Placental pericyte (primary cell): Measurements from ENCODE around the gene REC8. TPM values are rescaled to one million over a fixed set of nuclear protein-coding genes. Genes with fewer than 3 reads are reported as not detected.

ENCODE experiments used
- total RNA-seq: library from RNA; depleted of rRNA; stranded (reverse); fragments of >200 nt; gene quantifications from 2 replicates; pipeline ENCODE4 v1.2.3, GENCODE V29; 2012

Gene REC8
- total RNA-seq: 4.6 and 5.2 TPM in 2 replicates

DNA sequence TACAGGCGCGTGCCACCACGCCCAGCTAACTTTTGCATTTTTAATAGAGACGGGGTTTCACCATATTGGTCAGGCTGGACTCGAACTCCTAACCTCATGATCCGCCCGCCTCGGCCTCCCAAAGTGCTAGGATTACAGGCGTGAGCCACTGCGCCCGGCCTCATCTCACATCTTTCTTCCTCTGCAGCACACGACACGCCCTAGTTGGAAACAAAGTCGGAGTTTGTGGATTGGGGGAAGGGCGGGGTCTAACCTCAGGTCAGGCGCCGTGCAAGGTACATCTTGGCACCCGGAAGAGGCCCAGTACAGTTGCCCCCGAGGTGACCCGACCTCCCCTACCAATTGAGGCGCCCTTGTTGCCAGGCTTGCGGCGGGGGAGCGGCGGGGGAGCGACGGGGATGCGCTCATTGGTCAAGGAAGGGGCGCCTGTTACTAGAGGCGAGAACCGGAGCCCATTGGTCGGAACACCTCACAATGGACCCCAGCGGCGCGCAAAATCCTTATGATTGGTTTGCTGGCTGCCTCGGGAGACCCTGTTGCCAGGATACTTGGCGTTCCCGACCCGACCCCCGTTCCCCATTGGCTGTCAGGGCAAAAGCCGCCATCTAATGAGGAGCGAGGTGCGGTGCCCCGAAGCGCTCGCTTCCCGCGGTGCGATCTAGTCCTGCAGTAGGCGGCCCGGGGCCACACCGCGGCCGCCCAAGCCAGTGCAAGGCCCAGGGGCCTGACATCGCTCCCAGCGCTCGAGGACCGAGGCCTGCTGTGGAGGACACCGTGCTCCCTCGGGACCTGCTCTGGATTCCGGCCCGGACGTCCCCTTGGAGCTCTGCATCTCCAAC, at the start of gene REC8:
REC8 (plus strand) TSS at position 659 of the 839 bp plus-strand sequence. CDS start 473 bp downstream, outside the sequence.

DNA sequence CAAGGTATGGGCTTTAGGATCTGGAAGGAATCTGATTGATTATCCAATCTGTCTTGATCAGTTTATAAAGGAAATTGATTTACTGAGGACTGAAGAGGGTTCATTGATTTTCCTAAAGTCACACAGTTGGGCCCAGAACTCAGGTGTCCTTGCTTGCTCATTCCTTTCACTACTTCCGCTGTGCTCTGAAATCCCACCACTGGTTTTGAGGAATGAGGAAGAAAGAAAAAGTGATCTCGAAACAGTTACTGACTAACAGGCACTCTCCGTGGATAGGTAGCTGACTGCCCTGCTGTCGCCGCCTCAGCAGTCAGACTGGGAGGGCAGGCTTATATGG, 41.5 kb upstream of the REC8 start, which contains the start of gene FITM1:
FITM1 (plus strand) TSS at position 280 of the 337 bp plus-strand sequence. CDS start 905 bp downstream, outside the sequence.

DNA sequence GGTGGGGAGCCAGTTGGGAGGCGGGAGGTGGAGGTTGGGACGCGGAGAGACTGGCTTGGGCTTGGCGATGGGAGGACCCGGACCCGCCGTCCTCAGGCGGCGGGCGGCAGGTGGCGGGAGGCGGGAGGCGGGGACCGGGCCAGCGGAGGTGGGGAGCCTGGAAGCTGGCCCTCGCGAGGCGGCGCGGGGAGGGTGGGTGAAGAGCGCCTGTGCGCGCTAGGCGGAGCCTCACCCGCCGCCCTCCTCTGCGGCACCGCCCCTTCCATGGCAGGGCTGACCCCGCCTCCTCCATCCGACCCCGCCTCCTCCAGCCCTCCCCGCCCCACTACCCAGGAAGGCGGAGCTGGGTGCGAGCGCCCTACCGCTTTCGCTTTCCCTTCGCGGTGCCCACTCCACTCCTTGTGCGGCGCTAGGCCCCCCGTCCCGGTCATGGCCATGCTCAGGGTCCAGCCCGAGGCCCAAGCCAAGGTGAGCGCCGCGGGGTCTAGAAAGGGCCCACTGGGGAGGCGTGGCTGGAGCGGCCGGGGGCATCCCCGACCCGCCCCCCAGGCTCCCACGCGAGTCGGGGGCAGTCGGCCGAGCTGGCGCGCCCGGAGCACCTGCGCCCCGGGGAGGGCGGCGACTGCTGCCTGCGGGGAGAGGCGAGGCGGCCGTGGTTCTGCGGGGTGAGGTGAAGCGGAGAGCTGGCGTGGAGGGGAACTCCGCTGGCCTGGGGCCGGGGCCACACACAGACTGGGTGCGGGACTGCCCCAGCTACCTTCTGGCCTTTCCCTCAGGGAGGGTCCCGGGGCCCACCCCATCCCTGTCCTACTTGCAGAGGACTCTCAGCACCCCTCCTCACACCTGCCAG, 35.8 kb upstream of the REC8 start, which contains the start of gene PSME1:
PSME1 (plus strand) TSS at position 361 of the 850 bp plus-strand sequence; CDS start at position 430, 69 bp downstream.

DNA sequence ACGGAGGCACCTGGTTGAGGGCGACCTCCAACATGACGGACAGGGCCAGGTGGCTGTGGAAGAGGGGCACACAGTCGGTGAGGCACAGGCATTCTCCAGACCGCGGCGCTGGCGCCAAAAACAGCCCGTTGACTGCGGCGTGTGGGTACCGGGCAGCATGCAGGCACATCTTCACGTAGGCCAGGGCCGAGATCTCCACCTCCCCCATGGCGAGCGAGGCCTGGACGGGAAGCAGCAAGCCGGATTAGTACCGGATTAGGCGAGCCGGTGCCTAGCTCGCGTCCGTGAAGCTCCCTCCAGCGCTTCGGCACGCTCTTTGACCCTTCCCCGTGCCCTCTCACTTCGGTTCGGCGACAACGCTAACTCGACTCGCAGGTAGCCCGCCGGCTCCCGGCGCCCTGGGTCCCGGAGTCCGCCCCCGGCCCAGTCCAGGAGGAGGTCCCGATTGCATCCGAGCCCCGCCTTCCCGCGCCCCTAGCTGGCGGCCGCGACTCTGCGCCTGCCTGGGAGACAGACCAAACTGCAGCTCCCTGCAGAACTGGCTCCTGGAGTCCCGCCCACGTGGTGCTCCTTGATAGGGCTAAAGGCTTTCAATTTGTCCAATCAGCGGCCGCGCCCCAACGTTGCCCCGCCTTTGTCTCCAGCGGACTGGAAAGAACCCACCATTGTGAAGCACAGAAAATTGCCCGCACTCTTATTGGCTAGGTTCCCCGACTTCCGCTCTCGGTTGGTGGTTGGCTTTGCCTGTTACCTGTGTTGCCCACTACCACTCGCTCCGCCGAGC, 30.6 kb upstream of the REC8 start, which contains the start of gene EMC9:
EMC9 (minus strand) TSS at position 495 of the 784 bp plus-strand sequence; CDS start at position 208, 287 bp downstream.

DNA sequence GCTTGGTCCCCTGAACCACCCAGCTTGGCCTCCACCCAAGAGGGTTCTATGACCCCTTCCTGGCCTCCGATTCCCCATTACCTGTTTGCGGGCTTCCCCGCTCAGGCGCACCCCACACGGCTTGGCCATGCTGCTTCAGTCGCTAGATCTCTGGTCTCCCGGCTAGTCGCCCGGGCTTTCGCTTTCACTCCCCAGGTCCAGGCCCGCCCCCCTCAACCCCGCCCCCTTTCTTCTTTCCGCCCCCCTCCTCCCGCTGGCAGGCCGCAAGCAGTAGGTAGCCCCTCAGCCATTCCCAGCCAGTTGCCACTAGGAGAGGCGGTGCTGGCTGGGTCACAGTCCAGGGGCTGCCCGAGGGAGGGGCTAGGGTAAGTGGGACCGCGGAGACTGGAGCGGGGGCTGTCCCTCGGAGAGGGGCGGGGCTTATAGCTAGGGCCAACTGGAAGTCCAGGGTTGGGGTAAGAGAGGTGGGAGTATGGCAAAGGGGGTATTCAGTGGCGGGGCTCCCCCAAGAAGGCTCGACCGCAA, 25.4 kb upstream of the REC8 start, which contains the start of gene PSME2:
PSME2 (minus strand) TSS at position 158 of the 525 bp plus-strand sequence; CDS start at position 129, 29 bp downstream.

DNA sequence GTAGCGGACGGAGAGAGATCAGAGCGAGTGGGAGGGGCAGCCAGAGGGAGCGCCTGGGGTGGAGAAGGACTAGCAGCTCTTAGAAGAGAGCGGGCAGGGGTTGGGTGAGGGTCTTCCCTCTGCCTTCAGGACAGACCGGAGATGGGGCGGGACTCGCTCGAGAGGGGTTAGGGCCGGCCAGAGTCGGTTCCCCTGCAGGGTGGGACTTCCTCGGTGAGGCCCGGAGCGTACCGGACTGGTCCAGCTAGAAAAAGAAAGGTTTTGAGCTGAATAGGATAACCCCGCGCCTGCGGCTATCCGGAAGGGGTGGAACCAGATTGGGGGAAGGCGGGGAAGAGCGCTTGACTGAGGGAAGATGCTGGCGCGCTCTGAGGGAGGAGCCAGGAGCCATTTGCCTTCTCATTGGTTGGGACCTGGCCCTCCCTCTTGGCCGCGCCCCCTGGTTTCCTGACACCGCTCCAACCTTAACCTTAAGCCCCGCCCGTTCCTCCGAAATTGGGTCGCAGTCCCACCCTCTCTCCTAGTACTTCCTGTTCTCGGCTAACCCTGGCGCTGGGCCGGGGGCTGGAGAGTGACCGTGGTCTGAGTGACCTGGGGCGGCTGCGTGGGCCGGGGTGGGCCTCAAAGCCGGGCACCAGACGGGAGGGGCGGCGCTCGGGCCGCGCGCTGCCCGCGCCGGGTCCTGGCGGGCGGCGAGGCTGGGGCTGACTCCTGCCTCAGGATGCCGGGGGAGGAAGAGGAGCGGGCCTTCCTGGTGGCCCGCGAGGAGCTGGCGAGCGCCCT, 24.7 kb upstream of the REC8 start, which contains the start of gene RNF31:
RNF31 (plus strand) TSS at position 521 of the 783 bp plus-strand sequence; CDS start at position 722, 201 bp downstream.

GRCh38 chr14:24160850-24161804, 10.8 kb upstream of the REC8 start, which contains the start of gene IRF9:
TSS of gene IRF9 (plus strand) at chr14:24161265. CDS start at chr14:24162145, 880 bp downstream.

GRCh38 chr14:24188251-24189058, 16.6 kb downstream of the REC8 start, which contains the start of gene IPO4:
TSS of gene IPO4 (minus strand) at chr14:24188816. CDS start at chr14:24188787, 29 bp downstream.

GRCh38 chr14:24195186-24196070, 23.5 kb downstream of the REC8 start, which contains the start of gene TM9SF1:
TSS of gene TM9SF1 (minus strand) at chr14:24195441. CDS start at chr14:24195019, 422 bp downstream.

GRCh38 chr14:24212924-24213865, 41.3 kb downstream of the REC8 start, which contains the start of gene CHMP4A:
TSS of gene CHMP4A (minus strand) at chr14:24213488. CDS start at chr14:24213439, 49 bp downstream.

GRCh38 chr14:24215495-24216344, 43.8 kb downstream of the REC8 start, which contains the start of gene MDP1:
TSS of gene MDP1 (minus strand) at chr14:24216066. CDS start at chr14:24215955, 111 bp downstream.

